ENCODE results near the gene GRM8.

- TF ChIP-seq TAF1 (IDR thresholded peaks at IDR 0.05; ENCODE audit: borderline replicate concordance, insufficient read depth, low read length) (no peak), POLR2AphosphoS5 (IDR thresholded peaks at IDR 0.05; ENCODE audit: low read depth, low read length) (no peak), SIN3A (IDR thresholded peaks at IDR 0.05; ENCODE audit: borderline replicate concordance, insufficient read depth, low read length) (no peak)
- TF ChIP-seq, protein P1, sequence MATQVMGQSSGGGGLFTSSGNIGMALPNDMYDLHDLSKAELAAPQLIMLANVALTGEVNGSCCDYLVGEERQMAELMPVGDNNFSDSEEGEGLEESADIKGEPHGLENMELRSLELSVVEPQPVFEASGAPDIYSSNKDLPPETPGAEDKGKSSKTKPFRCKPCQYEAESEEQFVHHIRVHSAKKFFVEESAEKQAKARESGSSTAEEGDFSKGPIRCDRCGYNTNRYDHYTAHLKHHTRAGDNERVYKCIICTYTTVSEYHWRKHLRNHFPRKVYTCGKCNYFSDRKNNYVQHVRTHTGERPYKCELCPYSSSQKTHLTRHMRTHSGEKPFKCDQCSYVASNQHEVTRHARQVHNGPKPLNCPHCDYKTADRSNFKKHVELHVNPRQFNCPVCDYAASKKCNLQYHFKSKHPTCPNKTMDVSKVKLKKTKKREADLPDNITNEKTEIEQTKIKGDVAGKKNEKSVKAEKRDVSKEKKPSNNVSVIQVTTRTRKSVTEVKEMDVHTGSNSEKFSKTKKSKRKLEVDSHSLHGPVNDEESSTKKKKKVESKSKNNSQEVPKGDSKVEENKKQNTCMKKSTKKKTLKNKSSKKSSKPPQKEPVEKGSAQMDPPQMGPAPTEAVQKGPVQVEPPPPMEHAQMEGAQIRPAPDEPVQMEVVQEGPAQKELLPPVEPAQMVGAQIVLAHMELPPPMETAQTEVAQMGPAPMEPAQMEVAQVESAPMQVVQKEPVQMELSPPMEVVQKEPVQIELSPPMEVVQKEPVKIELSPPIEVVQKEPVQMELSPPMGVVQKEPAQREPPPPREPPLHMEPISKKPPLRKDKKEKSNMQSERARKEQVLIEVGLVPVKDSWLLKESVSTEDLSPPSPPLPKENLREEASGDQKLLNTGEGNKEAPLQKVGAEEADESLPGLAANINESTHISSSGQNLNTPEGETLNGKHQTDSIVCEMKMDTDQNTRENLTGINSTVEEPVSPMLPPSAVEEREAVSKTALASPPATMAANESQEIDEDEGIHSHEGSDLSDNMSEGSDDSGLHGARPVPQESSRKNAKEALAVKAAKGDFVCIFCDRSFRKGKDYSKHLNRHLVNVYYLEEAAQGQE (IDR thresholded peaks at IDR 0.05; ENCODE audit: insufficient read depth in 1 of 2, low read depth in 2 of 2, low read length in 2 of 2), result no peak
Measured at GRCh38 chr7:126440542-126440941, 812.2 kb downstream of the GRM8 start.

Measured in PFSK-1 (cell line).